HepG2 (cell line): ENCODE results near the gene SETD7.

ENCODE experiments used
- CTCF ChIP-seq: sonication (generic); formaldehyde crosslinking; IDR thresholded peaks from 2 replicates; pipeline ENCODE4 v1.5.0; 2020; ENCODE audit warnings: mild to moderate bottlenecking, missing genetic modification reagents, moderate library complexity
- NFIC ChIP-seq: IDR thresholded peaks from 2 replicates; pipeline ENCODE4 v1.6.1; 2012; ENCODE audit warnings: mild to moderate bottlenecking, low read length, inconsistent platforms
- ZBTB40 ChIP-seq, 2 experiments: fragments of 450-650 bp in 1 of 2; sonication (generic) in 1 of 2; formaldehyde crosslinking in 1 of 2; IDR thresholded peaks; 2 replicates each; pipeline versions ENCODE4 v1.6.1 to v1.8.0; 2016 to 2022; ENCODE audit warnings: antibody characterized with exemption in 1 of 2, mild to moderate bottlenecking in 1 of 2, missing genetic modification reagents in 1 of 2
- ZNF644 ChIP-seq: IDR thresholded peaks from 2 replicates; pipeline ENCODE4 v1.6.1; 2016; ENCODE audit warnings: low read depth

GRCh38 chr4:139523076-139523475 is 32.9 kb downstream of the SETD7 start:
- TF ChIP-seq NFIC: no peak
- no peak for TF ChIP-seq ZNF644 (CRISPR knock-in tag)
- TF ChIP-seq CTCF: no peak
- TF ChIP-seq ZBTB40 (IDR thresholded peaks at IDR 0.05): no peak
- no peak for TF ChIP-seq ZBTB40 (CRISPR knock-in tag; IDR thresholded peaks at IDR 0.05)
